Activated CD8-positive, alpha-beta memory T cell treated with anti-CD3 and anti-CD28 coated beads, Interleukin-2, amount 50 U/mL, for 24 hours (primary cell): Measurements from ENCODE around the gene RAPGEF4.
"Not testable (repeated sequence)": the region's sequence is repeated elsewhere in the genome, so short reads cannot be mapped to it uniquely, and the experiment has no call there.

Source experiments
- DNase-seq: peaks from one replicate; pipeline ENCODE4 v3.0.0-alpha.2; 2020; ENCODE audit errors: extremely low read depth

RAPGEF4 gene

GRCh38 chr2:173093617-173094016 lies 358.0 kb downstream of the RAPGEF4 start:
- not testable (repeated sequence) for DNase-seq

- no peak for DNase-seq
Measured at GRCh38 chr2:173094731-173095130, 359.1 kb downstream of the RAPGEF4 start.

- no peak for DNase-seq
Measured at GRCh38 chr2:173095356-173095755, 359.7 kb downstream of the RAPGEF4 start.

- DNase-seq = no peak
Measured at GRCh38 chr2:173099271-173099670, 363.6 kb downstream of the RAPGEF4 start.

- DNase-seq = no peak
Measured at GRCh38 chr2:173099804-173100203, 364.2 kb downstream of the RAPGEF4 start.

- DNase-seq = no peak
Measured at GRCh38 chr2:173101687-173102086, 366.0 kb downstream of the RAPGEF4 start.
